ENCODE data around the gene PSMC1. TPM values are rescaled to one million over a fixed set of nuclear protein-coding genes. Genes with fewer than 3 reads are reported as not detected.
A peak's percentile ranks its signal among the peaks of the same experiment; 100 is the strongest.
"Not testable (repeated sequence)": the region's sequence is repeated elsewhere in the genome, so short reads cannot be mapped to it uniquely, and the experiment has no call there.

The PSMC1 gene
- 177 and 224 TPM in 2 replicates for total RNA-seq

- DNase-seq (ENCODE audit: low read depth, low spot score), result peak; percentile 77
Measured at GRCh38 chr14:90256354-90257131, at the start of gene PSMC1. TSS of gene PSMC1 (plus strand) at chr14:90256553. CDS start at chr14:90256598, 45 bp downstream.

GRCh38 chr14:90213099-90213748, 43.1 kb upstream of the PSMC1 start:
- no peak for DNase-seq (ENCODE audit: low read depth, low spot score)

GRCh38 chr14:90228478-90228877, 27.9 kb upstream of the PSMC1 start:
- DNase-seq (ENCODE audit: low read depth, low spot score), result no peak

- not testable (repeated sequence) for DNase-seq (ENCODE audit: low read depth, low spot score)
Measured at GRCh38 chr14:90229942-90230341, 26.4 kb upstream of the PSMC1 start.

- DNase-seq (ENCODE audit: low read depth, low spot score), result no peak
Measured at GRCh38 chr14:90235179-90235976, 21.0 kb upstream of the PSMC1 start.

- no peak for DNase-seq (ENCODE audit: low read depth, low spot score)
Measured at GRCh38 chr14:90239139-90239538, 17.2 kb upstream of the PSMC1 start.

- DNase-seq (ENCODE audit: low read depth, low spot score), result no peak
Measured at GRCh38 chr14:90242444-90242843, 13.9 kb upstream of the PSMC1 start.

GRCh38 chr14:90246936-90247335, 9.4 kb upstream of the PSMC1 start:
- no peak for DNase-seq (ENCODE audit: low read depth, low spot score)

- DNase-seq (ENCODE audit: low read depth, low spot score), result not testable (repeated sequence)
Measured at GRCh38 chr14:90247441-90247840, 8.9 kb upstream of the PSMC1 start.

- DNase-seq (ENCODE audit: low read depth, low spot score), result no peak
Measured at GRCh38 chr14:90248594-90248993, 7.8 kb upstream of the PSMC1 start.

GRCh38 chr14:90253826-90254225, 2.5 kb upstream of the PSMC1 start:
- no peak for DNase-seq (ENCODE audit: low read depth, low spot score)

GRCh38 chr14:90255871-90256270, 482 bp upstream of the PSMC1 start:
- DNase-seq (ENCODE audit: low read depth, low spot score), result no peak

- DNase-seq (ENCODE audit: low read depth, low spot score), result no peak
Measured at GRCh38 chr14:90263748-90264449, 7.5 kb downstream of the PSMC1 start.

- DNase-seq (ENCODE audit: low read depth, low spot score), result no peak
Measured at GRCh38 chr14:90266441-90267154, 10.2 kb downstream of the PSMC1 start.

- DNase-seq (ENCODE audit: low read depth, low spot score), result no peak
Measured at GRCh38 chr14:90268420-90268819, 12.1 kb downstream of the PSMC1 start.

GRCh38 chr14:90272523-90272922, 16.2 kb downstream of the PSMC1 start:
- DNase-seq (ENCODE audit: low read depth, low spot score), result no peak

GRCh38 chr14:90273532-90273931, 17.2 kb downstream of the PSMC1 start:
- no peak for DNase-seq (ENCODE audit: low read depth, low spot score)

- no peak for DNase-seq (ENCODE audit: low read depth, low spot score)
Measured at GRCh38 chr14:90274019-90274418, 17.7 kb downstream of the PSMC1 start.

GRCh38 chr14:90274808-90275457, 18.6 kb downstream of the PSMC1 start:
- peak; percentile 71 for DNase-seq (ENCODE audit: low read depth, low spot score)

GRCh38 chr14:90275458-90275814, 19.1 kb downstream of the PSMC1 start:
- no peak for DNase-seq (ENCODE audit: low read depth, low spot score)
